WTC11 (cell line): ENCODE data around the gene LAMA4. TPM values are rescaled to one million over a fixed set of nuclear protein-coding genes. Genes with fewer than 3 reads are reported as not detected.

Source experiments
- ATAC-seq: fragments of 200-7000 bp; cut with Tn5 transposase; 2 replicates; pipeline ENCODE4 v1.10.0; 2021; ENCODE audit warnings: mild to moderate bottlenecking, moderate library complexity
- CTCF ChIA-PET: fragments of 300-600 bp; sonication (Branson Sonifier 250); formaldehyde crosslinking; loops from one replicate; lab custom pipeline; 2021; ENCODE audit warnings: antibody characterized with exemption; lab: Charles Lee
- POLR2A ChIA-PET: fragments of 350-600 bp; sonication (Branson Sonifier 250); formaldehyde crosslinking; loops from one replicate; lab custom pipeline; 2021; ENCODE audit warnings: antibody characterized with exemption; lab: Charles Lee
- DNase-seq: peaks from one replicate; pipeline ENCODE4 v3.0.0; 2021; ENCODE audit warnings: low spot score
- H3K27ac Mint-ChIP-seq: 2 replicates; pipeline ENCODE4 v1.8.0; 2021; ENCODE audit warnings: mixed read lengths
- H3K27me3 Mint-ChIP-seq: 2 replicates; pipeline ENCODE4 v1.8.0; 2021; ENCODE audit warnings: low read depth, mild to moderate bottlenecking, moderate library complexity, mixed read lengths
- H3K36me3 Mint-ChIP-seq: 2 replicates; pipeline ENCODE4 v1.8.0; 2021; ENCODE audit warnings: mixed read lengths
- H3K4me1 Mint-ChIP-seq: 2 replicates; pipeline ENCODE4 v1.8.0; 2022; ENCODE audit warnings: mixed read lengths
- H3K4me3 Mint-ChIP-seq: 2 replicates; pipeline ENCODE4 v1.8.0; 2021; ENCODE audit warnings: mild to moderate bottlenecking, moderate library complexity, mixed read lengths
- H3K9me3 Mint-ChIP-seq: 2 replicates; pipeline ENCODE4 v1.8.0; 2021; ENCODE audit warnings: mixed read lengths
- AFF4 ChIP-seq: sonication (generic); formaldehyde crosslinking; IDR thresholded peaks from 2 replicates; pipeline ENCODE4 v1.8.1; 2023; ENCODE audit warnings: mild to moderate bottlenecking, missing genetic modification reagents, borderline replicate concordance
- AR ChIP-seq: fragments of 250-450 bp; sonication (Bioruptor Pico); IDR thresholded peaks from 2 replicates; pipeline ENCODE4 v1.9.0; 2021; ENCODE audit warnings: mild to moderate bottlenecking
- CREB1 ChIP-seq: sonication (generic); formaldehyde crosslinking; IDR thresholded peaks from 2 replicates; pipeline ENCODE4 v1.8.0; 2023; ENCODE audit warnings: mild to moderate bottlenecking, missing genetic modification reagents
- ETV6 ChIP-seq: sonication (generic); formaldehyde crosslinking; IDR thresholded peaks from 2 replicates; pipeline ENCODE4 v1.8.1; 2022; ENCODE audit warnings: mild to moderate bottlenecking, missing genetic modification reagents
- GRHL2 ChIP-seq: fragments of 250-450 bp; sonication (Bioruptor Pico); IDR thresholded peaks from 2 replicates; pipeline ENCODE4 v1.8.0; 2022; ENCODE audit warnings: mild to moderate bottlenecking, moderate library complexity; ENCODE audit not compliant: insufficient replicate concordance, severe bottlenecking
- HMGA2 ChIP-seq: fragments of 250-450 bp; sonication (Bioruptor Pico); IDR thresholded peaks from 2 replicates; pipeline ENCODE4 v1.4.0; 2021; ENCODE audit warnings: mild to moderate bottlenecking, moderate library complexity
- KAT7 ChIP-seq: sonication (generic); formaldehyde crosslinking; IDR thresholded peaks from 2 replicates; pipeline ENCODE4 v1.8.1; 2023; ENCODE audit warnings: missing genetic modification reagents, mild to moderate bottlenecking, borderline replicate concordance
- NFE2L1 ChIP-seq: sonication (generic); formaldehyde crosslinking; IDR thresholded peaks from 2 replicates; pipeline ENCODE4 v1.8.1; 2023; ENCODE audit warnings: missing genetic modification reagents
- OVOL2 ChIP-seq: fragments of 250-450 bp; sonication (Bioruptor Pico); IDR thresholded peaks from 2 replicates; pipeline ENCODE4 v1.9.0; 2021; ENCODE audit warnings: mild to moderate bottlenecking, borderline replicate concordance
- RELA ChIP-seq: sonication (generic); formaldehyde crosslinking; IDR thresholded peaks from 2 replicates; pipeline ENCODE4 v1.8.1; 2022; ENCODE audit warnings: missing genetic modification reagents, mild to moderate bottlenecking, borderline replicate concordance
- SMAD3 ChIP-seq: sonication (generic); formaldehyde crosslinking; IDR thresholded peaks from 2 replicates; pipeline ENCODE4 v1.8.0; 2022; ENCODE audit warnings: missing genetic modification reagents, mild to moderate bottlenecking, borderline replicate concordance
- SMAD4 ChIP-seq: sonication (generic); formaldehyde crosslinking; IDR thresholded peaks from 2 replicates; pipeline ENCODE4 v1.8.0; 2022; ENCODE audit warnings: mild to moderate bottlenecking, missing genetic modification reagents
- STAT6 ChIP-seq: sonication (generic); formaldehyde crosslinking; conservative IDR thresholded peaks from 2 replicates; pipeline ENCODE4 v1.8.1; 2023; ENCODE audit warnings: mild to moderate bottlenecking, low read depth, missing genetic modification reagents, moderate library complexity
- TEAD4 ChIP-seq: sonication (generic); formaldehyde crosslinking; IDR thresholded peaks from 2 replicates; pipeline ENCODE4 v1.8.0; 2022; ENCODE audit warnings: mild to moderate bottlenecking, missing genetic modification reagents
- ZBTB21 ChIP-seq: sonication (generic); formaldehyde crosslinking; IDR thresholded peaks from 2 replicates; pipeline ENCODE4 v1.8.1; 2023; ENCODE audit warnings: mild to moderate bottlenecking, missing genetic modification reagents, borderline replicate concordance
- ZNF263 ChIP-seq: sonication (generic); formaldehyde crosslinking; IDR thresholded peaks from 2 replicates; pipeline ENCODE4 v1.8.1; 2022; ENCODE audit warnings: low read depth, mild to moderate bottlenecking, moderate library complexity, missing genetic modification reagents
- ZNF416 ChIP-seq: fragments of 250-450 bp; sonication (Bioruptor Pico); IDR thresholded peaks from 2 replicates; pipeline ENCODE4 v1.9.0; 2021; ENCODE audit warnings: mild to moderate bottlenecking, inconsistent platforms
- ZNF532 ChIP-seq: fragments of 250-450 bp; sonication (Bioruptor Pico); IDR thresholded peaks from 2 replicates; pipeline ENCODE4 v1.9.0; 2021; ENCODE audit warnings: mild to moderate bottlenecking, borderline replicate concordance
- total RNA-seq: library from RNA; stranded (reverse); gene quantifications from 3 replicates; pipeline ENCODE4 v1.2.3, GENCODE V29; 2021

Gene LAMA4
- total RNA-seq, 1 experiment from 2014 or later, result 1.6 TPM

DNA sequence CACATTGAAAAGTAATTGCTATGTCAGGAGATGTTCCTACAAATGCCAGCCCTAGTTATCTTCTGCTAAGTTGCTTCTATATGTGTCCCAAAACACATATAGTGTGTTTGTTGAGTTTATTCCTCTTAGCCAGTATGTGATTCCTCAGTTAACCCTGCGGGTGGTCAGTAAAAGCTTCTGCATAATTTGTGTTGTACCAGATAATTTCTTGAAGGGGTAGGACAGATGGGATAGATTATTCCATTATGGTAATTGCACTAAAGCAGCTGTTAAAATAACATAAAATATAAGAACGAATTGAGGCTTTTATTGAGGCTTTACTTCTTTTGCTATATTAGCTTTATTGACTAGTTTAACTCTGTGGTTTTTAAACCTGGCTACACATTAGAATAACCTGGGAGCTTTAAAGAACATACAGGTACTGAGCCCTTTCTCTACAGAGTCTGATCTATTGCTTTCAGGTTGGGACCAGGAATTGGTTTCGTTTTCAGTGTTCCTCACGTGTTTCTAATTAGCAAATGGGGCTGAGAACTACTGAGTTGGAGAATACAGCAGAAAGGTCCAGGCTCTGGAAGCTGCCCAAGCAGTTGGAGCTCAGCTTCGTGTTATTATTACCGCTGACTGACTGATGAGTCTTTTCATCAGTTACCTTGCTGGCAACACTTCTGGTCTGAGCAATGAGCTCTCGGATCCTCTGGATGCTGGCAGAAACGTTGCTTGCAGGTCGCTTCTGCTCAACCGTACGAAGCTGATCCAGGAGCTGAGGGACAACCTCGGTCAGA, 110.0 kb downstream of the LAMA4 start:
- no peak for ATAC-seq

DNA sequence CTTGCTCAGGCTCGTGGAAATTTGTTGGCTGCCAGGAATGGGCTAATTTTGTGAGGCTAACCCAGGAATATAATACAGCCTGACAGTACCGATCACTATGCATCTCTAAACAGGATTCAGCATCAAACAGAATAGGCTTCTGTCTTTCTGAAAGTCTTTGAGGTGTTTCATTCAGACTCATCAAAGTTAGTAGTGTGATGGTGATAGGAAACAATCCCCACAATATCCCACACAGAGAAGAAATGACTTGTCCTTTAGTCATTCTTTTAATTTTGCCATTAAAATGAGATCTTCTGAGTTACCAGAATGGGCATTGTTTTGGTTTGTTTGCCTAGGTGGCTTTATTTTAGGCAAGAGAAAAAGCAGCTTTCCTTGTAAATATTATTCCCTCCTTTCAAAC, 112.7 kb downstream of the LAMA4 start:
- no peak overlapping the region for H3K4me3 Mint-ChIP-seq
- CTCF ChIA-PET, result no interaction called here
- no peaks in the 10 kb centered on the region for H3K4me1 Mint-ChIP-seq
- no peaks in the 10 kb centered on the region for H3K36me3 Mint-ChIP-seq
- POLR2A ChIA-PET, result no interaction called here
- no peaks in the 10 kb centered on the region for H3K27me3 Mint-ChIP-seq
- H3K9me3 Mint-ChIP-seq, result no peaks in the 10 kb centered on the region
- no peak overlapping the region for H3K27ac Mint-ChIP-seq
- ATAC-seq (no peak), DNase-seq (no peak)
- no peak for TF ChIP-seq STAT6 (CRISPR knock-in tag)
- no peak for TF ChIP-seq SMAD3 (CRISPR knock-in tag)
- TF ChIP-seq NFE2L1 (CRISPR knock-in tag), result no peak
- TF ChIP-seq ZNF263 (CRISPR knock-in tag), result no peak
- TF ChIP-seq ZNF532 (CRISPR knock-in tag), result no peak
- TF ChIP-seq KAT7 (CRISPR knock-in tag), result no peak
- TF ChIP-seq AR (CRISPR knock-in tag), result no peak
- TF ChIP-seq CREB1 (CRISPR knock-in tag), result no peak
- no peak for TF ChIP-seq TEAD4 (CRISPR knock-in tag)
- no peak for TF ChIP-seq RELA (CRISPR knock-in tag)

More for the DNA sequence above, 110.0 kb downstream of the LAMA4 start:
- Mint-ChIP-seq H3K36me3 (no peaks in the 10 kb centered on the region), H3K9me3 (no peaks in the 10 kb centered on the region), H3K4me3 (no peak overlapping the region), H3K27ac (no peak overlapping the region), H3K27me3 (no peaks in the 10 kb centered on the region), H3K4me1 (no peaks in the 10 kb centered on the region)
- ChIA-PET POLR2A (no interaction called here), CTCF (interaction anchor here (1.2 to 1.6 kb wide), 6 partner anchors 21 to 62 kb away, joined by 3 to 9 read pairs (median 4); partner anchors contain the start of genes FAM229B and TUBE1)
- TF ChIP-seq ZBTB21 (CRISPR knock-in tag), result no peak
- no peak for TF ChIP-seq GRHL2 (CRISPR knock-in tag)
- TF ChIP-seq OVOL2, result no peak
- no peak for TF ChIP-seq HMGA2 (CRISPR knock-in tag)
- TF ChIP-seq ZNF416 (CRISPR knock-in tag), result no peak
- TF ChIP-seq SMAD4, result no peak
- no peak for TF ChIP-seq AFF4 (CRISPR knock-in tag)
- no peak for TF ChIP-seq ETV6 (CRISPR knock-in tag)
- no peak for TF ChIP-seq SMAD3 (CRISPR knock-in tag)
- no peak for DNase-seq
